GM12878 (cell line): ENCODE data around the gene GUCY1A1. TPM values are rescaled to one million over a fixed set of nuclear protein-coding genes. Genes with fewer than 3 reads are reported as not detected.
A peak's percentile ranks its signal among the peaks of the same experiment; 100 is the strongest.

Source experiments
- ATF3 ChIP-seq: IDR thresholded peaks from 2 replicates; pipeline ENCODE4 v1.6.1; 2011; ENCODE audit warnings: low read depth, mild to moderate bottlenecking, low read length, moderate library complexity, borderline replicate concordance; ENCODE audit errors: extremely low read depth
- BMI1 ChIP-seq: fragments of 450-650 bp; IDR thresholded peaks from 2 replicates; pipeline ENCODE4 v1.6.1; 2016; ENCODE audit warnings: mild to moderate bottlenecking, moderate library complexity, borderline replicate concordance
- CBFB ChIP-seq: IDR thresholded peaks from 2 replicates; pipeline ENCODE4 v1.6.1; 2016; ENCODE audit warnings: antibody characterized with exemption, low read depth
- CBX5 ChIP-seq: sonication (generic); IDR thresholded peaks from 2 replicates; pipeline ENCODE4 v1.6.1; 2016; ENCODE audit warnings: low read depth, moderate library complexity, mild to moderate bottlenecking, inconsistent platforms
- CREB1 ChIP-seq: IDR thresholded peaks from 2 replicates; pipeline ENCODE4 v1.6.1; 2012; ENCODE audit warnings: low read depth, mild to moderate bottlenecking, inconsistent platforms
- EED ChIP-seq: sonication (generic); IDR thresholded peaks from 2 replicates; pipeline ENCODE4 v1.6.1; 2016; ENCODE audit warnings: antibody characterized with exemption, low read depth
- EGR1 ChIP-seq, 2 experiments: IDR thresholded peaks; 1 replicate in 1 of 2; 2 replicates in 1 of 2; pipeline ENCODE4 v1.6.1; 2011 to 2012; ENCODE audit warnings: low read depth in 2 of 2, low read length in 2 of 2, borderline replicate concordance in 1 of 2, mild to moderate bottlenecking in 1 of 2, moderate library complexity in 1 of 2
- ESRRA ChIP-seq: IDR thresholded peaks from 2 replicates; pipeline ENCODE4 v1.6.1; 2012; ENCODE audit warnings: mild to moderate bottlenecking, low read length, improper control_type of control experiment
- IKZF1 ChIP-seq: fragments of 450-650 bp; conservative IDR thresholded peaks from 2 replicates; pipeline ENCODE4 v1.6.1; 2017; ENCODE audit warnings: antibody characterized with exemption, mild to moderate bottlenecking
- MTA2 ChIP-seq: fragments of 450-650 bp; IDR thresholded peaks from 2 replicates; pipeline ENCODE4 v1.6.1; 2016; ENCODE audit warnings: low read depth, mild to moderate bottlenecking, moderate library complexity
- NBN ChIP-seq: fragments of 450-650 bp; IDR thresholded peaks from 2 replicates; pipeline ENCODE4 v1.6.1; 2016
- RB1 ChIP-seq: fragments of 450-650 bp; formaldehyde crosslinking; IDR thresholded peaks from 2 replicates; pipeline ENCODE4 v1.6.1; 2017; ENCODE audit warnings: mild to moderate bottlenecking, borderline replicate concordance
- TAF1 ChIP-seq: IDR thresholded peaks from 2 replicates; pipeline ENCODE4 v1.6.1; 2011; ENCODE audit warnings: mild to moderate bottlenecking, low read depth, low read length, borderline replicate concordance
- TCF12 ChIP-seq: IDR thresholded peaks from 2 replicates; pipeline ENCODE4 v1.6.1; 2011; ENCODE audit warnings: low read depth, mild to moderate bottlenecking, low read length
- USF1 ChIP-seq: IDR thresholded peaks from 2 replicates; pipeline ENCODE4 v1.6.1; 2011; ENCODE audit warnings: borderline replicate concordance, low read depth, mild to moderate bottlenecking, moderate library complexity, mixed read lengths, low read length; ENCODE audit not compliant: insufficient read depth; ENCODE audit errors: extremely low read length
- YY1 ChIP-seq: IDR thresholded peaks from 2 replicates; pipeline ENCODE4 v1.6.1; 2011; ENCODE audit warnings: low read depth, mild to moderate bottlenecking, low read length
- polyA plus RNA-seq, 11 experiments: library from polyadenylated mRNA; depleted of rRNA in 4 of 11; unstranded in 6 of 11; stranded (reverse) in 5 of 11; fragments of >200 nt; fragmentation: Nextera tagmentation in 4 of 11; fragmentation: Illumina TruSeq in 1 of 11; extraction: Ambion mirVana in 4 of 11; extraction: Trizol in 1 of 11; gene quantifications; 1 replicate in 1 of 11; 2 replicates in 10 of 11; pipeline versions ENCODE4 v1.2.1 to v1.2.3, GENCODE V29; 2011 to 2016; ENCODE audit warnings: inconsistent platforms in 2 of 11, missing spikeins in 2 of 11, low read depth in 1 of 11
- total RNA-seq, 4 experiments: library from RNA; depleted of rRNA in 3 of 4; stranded (reverse); fragments of >200 nt in 3 of 4; fragmentation: Illumina TruSeq in 1 of 4; extraction: Trizol in 1 of 4; gene quantifications; 2 replicates each; pipeline versions ENCODE4 v1.2.1 to v1.2.3, GENCODE V29; 2013 to 2021
- TF ChIP-seq, protein P1 (sequence below): fragments of 150-350 bp; IDR thresholded peaks from 2 replicates; pipeline ENCODE4 v1.6.1; 2016; ENCODE audit warnings: low read depth, low read length
- TF ChIP-seq, protein P2 (sequence below): IDR thresholded peaks from 2 replicates; pipeline ENCODE4 v1.6.1; 2012; ENCODE audit warnings: mild to moderate bottlenecking, low read depth, low read length
- TF ChIP-seq, protein P3 (sequence below): IDR thresholded peaks from 2 replicates; pipeline ENCODE4 v1.6.1; 2012; ENCODE audit warnings: low read length, inconsistent platforms

Gene GUCY1A1
- total and polyA plus RNA-seq, 10 of the 15 experiments (the other 5 are each of a cell fraction or from before 2014, with no cell fraction given): 0.44 to 22.6 (median 0.55) TPM

- TF ChIP-seq ESRRA (no peak), MTA2 (peak; percentile 31), CREB1 (no peak), EED (no peak), BMI1 (0 out of 2 replicates have a peak, but pooled peaks have one; percentile 30), TCF12 (peak; percentile 34; the same call in 1 of the 2 replicates), YY1 (no peak), CBFB (no peak), NBN (peak; percentile 47; the same call in 1 of the 2 replicates), IKZF1 (peak; percentile 71), ATF3 (no peak), TAF1 (no peak), EGR1 (IDR thresholded peaks at IDR 0.05; ENCODE audit: borderline replicate concordance in 1 of 2, low read depth in 2 of 2, low read length in 2 of 2) (no peak), CBX5 (no peak), RB1 (peak; percentile 98; the same call in 1 of the 2 replicates), USF1 (no peak)
- TF ChIP-seq, protein P1, sequence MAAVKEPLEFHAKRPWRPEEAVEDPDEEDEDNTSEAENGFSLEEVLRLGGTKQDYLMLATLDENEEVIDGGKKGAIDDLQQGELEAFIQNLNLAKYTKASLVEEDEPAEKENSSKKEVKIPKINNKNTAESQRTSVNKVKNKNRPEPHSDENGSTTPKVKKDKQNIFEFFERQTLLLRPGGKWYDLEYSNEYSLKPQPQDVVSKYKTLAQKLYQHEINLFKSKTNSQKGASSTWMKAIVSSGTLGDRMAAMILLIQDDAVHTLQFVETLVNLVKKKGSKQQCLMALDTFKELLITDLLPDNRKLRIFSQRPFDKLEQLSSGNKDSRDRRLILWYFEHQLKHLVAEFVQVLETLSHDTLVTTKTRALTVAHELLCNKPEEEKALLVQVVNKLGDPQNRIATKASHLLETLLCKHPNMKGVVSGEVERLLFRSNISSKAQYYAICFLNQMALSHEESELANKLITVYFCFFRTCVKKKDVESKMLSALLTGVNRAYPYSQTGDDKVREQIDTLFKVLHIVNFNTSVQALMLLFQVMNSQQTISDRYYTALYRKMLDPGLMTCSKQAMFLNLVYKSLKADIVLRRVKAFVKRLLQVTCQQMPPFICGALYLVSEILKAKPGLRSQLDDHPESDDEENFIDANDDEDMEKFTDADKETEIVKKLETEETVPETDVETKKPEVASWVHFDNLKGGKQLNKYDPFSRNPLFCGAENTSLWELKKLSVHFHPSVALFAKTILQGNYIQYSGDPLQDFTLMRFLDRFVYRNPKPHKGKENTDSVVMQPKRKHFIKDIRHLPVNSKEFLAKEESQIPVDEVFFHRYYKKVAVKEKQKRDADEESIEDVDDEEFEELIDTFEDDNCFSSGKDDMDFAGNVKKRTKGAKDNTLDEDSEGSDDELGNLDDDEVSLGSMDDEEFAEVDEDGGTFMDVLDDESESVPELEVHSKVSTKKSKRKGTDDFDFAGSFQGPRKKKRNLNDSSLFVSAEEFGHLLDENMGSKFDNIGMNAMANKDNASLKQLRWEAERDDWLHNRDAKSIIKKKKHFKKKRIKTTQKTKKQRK: no peak
- TF ChIP-seq, protein P2, sequence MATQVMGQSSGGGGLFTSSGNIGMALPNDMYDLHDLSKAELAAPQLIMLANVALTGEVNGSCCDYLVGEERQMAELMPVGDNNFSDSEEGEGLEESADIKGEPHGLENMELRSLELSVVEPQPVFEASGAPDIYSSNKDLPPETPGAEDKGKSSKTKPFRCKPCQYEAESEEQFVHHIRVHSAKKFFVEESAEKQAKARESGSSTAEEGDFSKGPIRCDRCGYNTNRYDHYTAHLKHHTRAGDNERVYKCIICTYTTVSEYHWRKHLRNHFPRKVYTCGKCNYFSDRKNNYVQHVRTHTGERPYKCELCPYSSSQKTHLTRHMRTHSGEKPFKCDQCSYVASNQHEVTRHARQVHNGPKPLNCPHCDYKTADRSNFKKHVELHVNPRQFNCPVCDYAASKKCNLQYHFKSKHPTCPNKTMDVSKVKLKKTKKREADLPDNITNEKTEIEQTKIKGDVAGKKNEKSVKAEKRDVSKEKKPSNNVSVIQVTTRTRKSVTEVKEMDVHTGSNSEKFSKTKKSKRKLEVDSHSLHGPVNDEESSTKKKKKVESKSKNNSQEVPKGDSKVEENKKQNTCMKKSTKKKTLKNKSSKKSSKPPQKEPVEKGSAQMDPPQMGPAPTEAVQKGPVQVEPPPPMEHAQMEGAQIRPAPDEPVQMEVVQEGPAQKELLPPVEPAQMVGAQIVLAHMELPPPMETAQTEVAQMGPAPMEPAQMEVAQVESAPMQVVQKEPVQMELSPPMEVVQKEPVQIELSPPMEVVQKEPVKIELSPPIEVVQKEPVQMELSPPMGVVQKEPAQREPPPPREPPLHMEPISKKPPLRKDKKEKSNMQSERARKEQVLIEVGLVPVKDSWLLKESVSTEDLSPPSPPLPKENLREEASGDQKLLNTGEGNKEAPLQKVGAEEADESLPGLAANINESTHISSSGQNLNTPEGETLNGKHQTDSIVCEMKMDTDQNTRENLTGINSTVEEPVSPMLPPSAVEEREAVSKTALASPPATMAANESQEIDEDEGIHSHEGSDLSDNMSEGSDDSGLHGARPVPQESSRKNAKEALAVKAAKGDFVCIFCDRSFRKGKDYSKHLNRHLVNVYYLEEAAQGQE: no peak
- TF ChIP-seq, protein P3, sequence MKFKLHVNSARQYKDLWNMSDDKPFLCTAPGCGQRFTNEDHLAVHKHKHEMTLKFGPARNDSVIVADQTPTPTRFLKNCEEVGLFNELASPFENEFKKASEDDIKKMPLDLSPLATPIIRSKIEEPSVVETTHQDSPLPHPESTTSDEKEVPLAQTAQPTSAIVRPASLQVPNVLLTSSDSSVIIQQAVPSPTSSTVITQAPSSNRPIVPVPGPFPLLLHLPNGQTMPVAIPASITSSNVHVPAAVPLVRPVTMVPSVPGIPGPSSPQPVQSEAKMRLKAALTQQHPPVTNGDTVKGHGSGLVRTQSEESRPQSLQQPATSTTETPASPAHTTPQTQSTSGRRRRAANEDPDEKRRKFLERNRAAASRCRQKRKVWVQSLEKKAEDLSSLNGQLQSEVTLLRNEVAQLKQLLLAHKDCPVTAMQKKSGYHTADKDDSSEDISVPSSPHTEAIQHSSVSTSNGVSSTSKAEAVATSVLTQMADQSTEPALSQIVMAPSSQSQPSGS: no peak
Observed at GRCh38 chr4:155667568-155668511, 1.2 kb downstream of the GUCY1A1 start (continued).
